Lower leg skin (tissue), 3 donors: ENCODE measurements around the gene WDR1.

Source experiments
- POLR2A ChIP-seq, 2 donors: fragments of 450-650 bp; IDR thresholded peaks; one replicate each; pipeline ENCODE4 v1.6.1; 2016 to 2017; ENCODE audit warnings: antibody characterized with exemption in 2 of 2, mild to moderate bottlenecking in 1 of 2, moderate library complexity in 1 of 2
- TF ChIP-seq, protein P1 (sequence below), 3 donors: fragments of 450-650 bp; IDR thresholded peaks; one replicate each; pipeline ENCODE4 v1.5.1; 2016; ENCODE audit warnings: antibody characterized with exemption in 3 of 3, mild to moderate bottlenecking in 3 of 3, moderate library complexity in 2 of 3

- TF ChIP-seq POLR2A (IDR thresholded peaks at IDR 0.05), result no peak
- TF ChIP-seq, protein P1, sequence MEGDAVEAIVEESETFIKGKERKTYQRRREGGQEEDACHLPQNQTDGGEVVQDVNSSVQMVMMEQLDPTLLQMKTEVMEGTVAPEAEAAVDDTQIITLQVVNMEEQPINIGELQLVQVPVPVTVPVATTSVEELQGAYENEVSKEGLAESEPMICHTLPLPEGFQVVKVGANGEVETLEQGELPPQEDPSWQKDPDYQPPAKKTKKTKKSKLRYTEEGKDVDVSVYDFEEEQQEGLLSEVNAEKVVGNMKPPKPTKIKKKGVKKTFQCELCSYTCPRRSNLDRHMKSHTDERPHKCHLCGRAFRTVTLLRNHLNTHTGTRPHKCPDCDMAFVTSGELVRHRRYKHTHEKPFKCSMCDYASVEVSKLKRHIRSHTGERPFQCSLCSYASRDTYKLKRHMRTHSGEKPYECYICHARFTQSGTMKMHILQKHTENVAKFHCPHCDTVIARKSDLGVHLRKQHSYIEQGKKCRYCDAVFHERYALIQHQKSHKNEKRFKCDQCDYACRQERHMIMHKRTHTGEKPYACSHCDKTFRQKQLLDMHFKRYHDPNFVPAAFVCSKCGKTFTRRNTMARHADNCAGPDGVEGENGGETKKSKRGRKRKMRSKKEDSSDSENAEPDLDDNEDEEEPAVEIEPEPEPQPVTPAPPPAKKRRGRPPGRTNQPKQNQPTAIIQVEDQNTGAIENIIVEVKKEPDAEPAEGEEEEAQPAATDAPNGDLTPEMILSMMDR (IDR thresholded peaks at IDR 0.05), result no peak
These were observed 58.2 kb downstream of the WDR1 start for GRCh38 chr4:10058371-10058770.
